T-helper 1 cell treated with Interleukin-12 subunit alpha and Interleukin-12 subunit beta and Interleukin-4 antibody, amounts not matched to agents 30 ng/mL and 1 ng/mL, for 36 hours (primary cell): Measurements from ENCODE around the gene GPR26. TPM values are rescaled to one million over a fixed set of nuclear protein-coding genes. Genes with fewer than 3 reads are reported as not detected.
"Not testable (repeated sequence)": the region's sequence is repeated elsewhere in the genome, so short reads cannot be mapped to it uniquely, and the experiment has no call there.

ENCODE experiments used
- intact Hi-C: fragments of 100-400 bp; cut with micrococcal nuclease; formaldehyde crosslinking; loops from one replicate; pipeline ENCODE4 v1.15.1; 2024
- total RNA-seq: library from RNA; stranded (reverse); gene quantifications from 2 replicates; pipeline ENCODE4 v1.2.3, GENCODE V29; 2022

The GPR26 gene
- total RNA-seq, 1 donor from 2014 or later, result not detected

DNA sequence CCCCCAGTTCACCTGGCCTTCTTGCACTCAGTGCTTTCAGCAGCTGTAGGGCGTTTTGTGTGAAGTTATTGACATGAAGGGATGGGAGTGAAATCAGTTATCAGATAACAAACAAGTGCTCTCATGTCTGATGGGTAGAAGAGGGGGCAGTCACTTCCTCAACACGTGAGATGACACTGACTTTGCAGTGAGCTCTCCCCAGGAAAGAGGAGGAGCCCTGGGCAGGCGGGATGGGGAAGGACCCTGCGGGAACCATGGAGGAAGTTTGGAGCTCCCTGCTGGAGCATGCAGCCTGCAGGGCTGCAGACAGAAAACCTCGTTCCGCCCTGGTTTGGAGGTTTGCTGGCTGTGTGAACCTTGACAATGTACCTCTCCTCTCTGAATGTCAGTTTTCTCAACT, 38.7 kb downstream of the GPR26 start:
- intact Hi-C loops, result no loop called here

DNA sequence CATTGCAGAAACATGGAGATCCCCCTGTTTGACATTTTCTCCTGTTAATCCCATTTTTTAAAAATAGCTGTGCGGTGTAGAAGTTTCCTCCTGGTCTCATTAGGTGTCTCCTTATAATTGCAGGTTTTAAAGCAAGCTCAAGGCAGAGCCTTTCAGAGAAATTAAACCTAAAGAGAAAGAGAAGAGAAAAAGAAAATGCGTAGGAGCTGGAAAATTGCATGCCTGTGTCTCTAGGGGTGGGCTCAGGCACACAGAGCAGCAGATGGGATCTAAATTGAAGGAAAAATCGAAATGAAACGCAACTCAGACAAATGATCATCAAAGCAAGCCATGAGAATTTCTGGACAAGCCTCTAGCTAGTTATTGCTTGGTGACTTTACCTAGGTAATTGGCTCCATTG, 40.1 kb downstream of the GPR26 start:
- intact Hi-C loops, result no loop called here

DNA sequence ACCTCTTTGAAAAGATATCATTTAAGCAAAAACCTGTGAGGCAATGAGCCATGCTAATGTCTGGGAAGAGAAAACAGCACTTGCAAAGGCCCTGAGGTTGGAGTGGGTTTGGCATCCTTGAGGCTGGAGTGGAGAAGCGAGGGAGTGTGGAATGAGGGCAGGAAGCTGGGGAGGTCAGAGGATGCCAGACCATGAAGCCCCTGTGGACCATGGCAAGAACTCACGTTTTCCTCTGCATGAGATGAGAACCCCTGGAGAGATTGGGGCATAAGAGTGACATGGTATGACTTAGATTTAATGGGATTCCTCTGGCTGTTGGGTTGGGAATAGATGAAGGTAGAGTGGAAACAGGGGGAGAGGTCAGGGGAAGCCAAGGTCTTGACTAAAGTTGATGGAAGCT, 49.4 kb downstream of the GPR26 start:
- intact Hi-C loops, result no loop called here

DNA sequence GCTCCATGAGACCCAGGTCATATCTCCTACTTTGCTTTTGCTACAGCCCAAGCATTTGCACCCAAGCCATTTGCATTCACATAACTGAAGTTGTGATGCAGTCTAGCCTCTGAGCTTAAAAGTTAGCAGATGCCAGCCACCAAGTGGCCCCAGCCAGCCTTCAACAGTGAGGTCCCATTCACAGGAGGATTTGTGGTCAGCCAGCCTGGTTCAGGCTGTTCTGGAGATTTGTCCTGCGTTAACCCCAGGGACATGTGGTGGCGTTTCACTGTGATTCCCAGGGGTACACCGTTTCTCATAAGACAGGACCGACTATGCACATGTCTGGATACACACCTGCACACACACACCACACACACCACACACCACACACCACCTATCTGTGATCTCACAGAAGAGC, 51.2 kb downstream of the GPR26 start:
- intact Hi-C loops, result no loop called here

DNA sequence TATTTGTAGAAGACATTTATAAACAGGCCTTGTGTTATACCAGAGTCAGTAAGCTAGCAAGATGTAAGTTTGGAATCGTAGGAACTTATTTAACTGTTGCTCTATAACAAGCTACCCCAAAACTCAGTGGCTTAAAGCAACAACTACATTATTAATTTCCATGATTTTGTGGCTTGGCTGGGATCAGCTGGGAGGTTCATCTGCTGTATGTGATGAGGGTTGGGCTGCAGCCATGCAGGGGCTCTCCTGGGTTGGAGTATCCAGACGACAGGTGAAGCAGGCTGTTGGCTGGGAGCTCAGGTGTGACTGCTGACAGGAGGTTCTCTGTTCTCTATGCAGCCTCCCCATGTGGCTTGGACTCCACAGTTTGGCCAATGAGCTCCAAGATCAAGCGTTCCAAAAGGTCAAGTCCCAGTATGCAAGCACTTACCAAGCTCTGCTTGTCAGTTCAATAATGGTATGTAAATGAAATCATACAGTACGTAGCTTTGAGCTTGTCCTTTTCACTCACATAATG, 52.4 kb downstream of the GPR26 start:
- intact Hi-C loops, result no loop called here

DNA sequence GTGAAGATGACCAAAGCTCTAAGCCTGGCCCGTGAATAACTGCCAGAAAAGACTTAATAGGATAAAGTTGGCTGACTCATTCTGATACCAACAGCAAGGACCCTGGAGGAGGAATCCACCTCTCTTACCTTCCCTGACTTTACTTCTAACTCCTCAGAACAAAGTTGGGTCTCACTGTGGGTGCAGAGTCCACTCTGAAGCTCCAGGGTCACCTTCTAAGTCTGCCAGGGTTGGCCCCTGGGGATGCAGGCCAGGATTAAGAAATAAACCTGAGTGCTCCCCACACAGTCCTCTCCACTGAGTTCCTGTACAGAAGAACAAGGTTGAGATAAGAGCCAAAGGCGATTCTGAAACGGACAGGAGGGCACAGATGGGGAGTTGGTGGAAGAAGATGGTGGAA, 54.4 kb downstream of the GPR26 start:
- intact Hi-C loops, result no loop called here

DNA sequence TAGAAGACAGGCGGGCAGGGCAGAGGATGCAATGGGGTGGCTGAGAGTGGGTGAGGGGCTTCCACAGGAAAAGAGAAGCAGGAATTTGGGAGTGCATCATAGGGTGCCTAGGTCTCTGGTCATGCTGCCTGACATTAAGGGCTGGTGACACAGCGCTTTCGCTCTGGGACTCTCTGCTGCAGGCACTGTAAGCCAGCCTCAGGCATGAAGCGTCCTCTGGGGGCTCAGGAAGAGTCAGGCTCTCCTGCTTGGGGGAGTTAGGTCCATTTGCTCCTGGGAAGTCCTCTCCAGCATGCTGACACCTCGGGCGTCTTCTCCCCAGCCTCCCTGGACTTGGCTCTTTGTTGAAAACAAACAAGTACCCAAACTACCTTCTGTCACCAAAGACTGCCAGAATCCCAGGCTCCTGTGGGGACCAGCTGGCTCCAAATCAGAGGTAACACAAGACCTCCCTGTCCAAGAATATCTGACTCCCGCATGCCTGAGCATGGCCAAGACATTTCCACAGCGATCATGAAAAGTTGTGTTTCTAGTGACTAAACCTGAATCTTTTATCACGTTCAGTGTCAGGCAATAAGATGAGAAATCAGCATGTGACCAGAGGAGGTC, 55.4 kb downstream of the GPR26 start:
- intact Hi-C loops, result no loop called here

DNA sequence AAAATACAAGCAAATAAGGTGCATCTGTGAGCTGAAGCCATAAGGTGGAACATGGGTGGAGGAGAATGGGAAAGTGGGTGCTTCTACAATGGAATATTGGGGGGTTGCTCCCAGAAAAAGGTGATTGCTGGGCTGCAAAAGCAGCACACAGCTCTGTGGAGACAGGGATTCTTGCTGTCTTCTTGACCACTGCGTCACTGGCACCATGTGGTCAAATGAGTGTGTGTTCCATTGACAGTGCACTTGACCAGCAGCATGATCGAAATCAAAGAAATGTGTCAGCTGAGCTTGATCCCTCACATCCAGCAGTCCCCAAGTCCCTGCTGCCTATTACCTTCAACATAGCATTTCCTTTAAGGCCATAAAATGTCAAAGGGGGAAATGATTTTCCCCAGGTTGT, 56.2 kb downstream of the GPR26 start:
- intact Hi-C loops, result no loop called here

DNA sequence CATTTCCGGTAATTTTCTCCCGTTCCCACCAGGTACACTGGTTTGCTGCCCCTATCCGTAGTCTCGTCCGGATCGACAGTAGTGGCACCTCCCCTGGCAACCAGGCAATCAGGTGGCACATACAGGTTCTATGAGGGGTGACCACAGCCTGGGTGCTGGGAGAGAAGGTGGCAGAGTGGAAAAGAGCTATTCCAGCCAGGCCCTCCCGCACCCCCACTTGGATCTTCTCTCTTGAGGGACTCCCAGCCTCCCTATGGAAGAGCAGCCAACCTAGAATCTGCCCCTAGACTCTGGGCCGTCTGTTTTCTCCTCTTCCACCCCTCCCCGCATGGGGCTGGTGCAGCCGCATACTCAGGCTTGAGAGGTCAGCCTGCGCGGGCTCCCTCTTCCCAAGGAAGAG, 58.6 kb downstream of the GPR26 start:
- intact Hi-C loops, result no loop called here

DNA sequence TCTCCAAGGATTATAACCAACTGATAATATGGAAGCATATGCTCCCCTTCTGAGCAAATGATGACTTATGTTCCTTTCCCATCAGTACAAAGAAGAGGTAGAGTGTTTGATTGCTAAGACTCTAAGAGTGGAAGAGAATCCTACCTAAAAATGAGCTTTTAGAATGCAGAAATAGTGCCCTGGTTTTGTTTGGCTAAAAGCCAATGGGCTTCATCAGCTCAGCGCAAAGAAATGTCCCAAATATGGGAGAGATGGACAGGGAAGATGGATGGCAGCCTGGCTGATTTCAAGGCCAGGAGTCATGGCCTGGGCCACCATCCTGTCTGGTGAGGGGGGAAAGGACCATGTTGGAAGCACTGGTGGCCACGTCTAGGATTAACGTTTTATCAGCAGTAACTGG, 60.2 kb downstream of the GPR26 start:
- intact Hi-C loops, result no loop called here

DNA sequence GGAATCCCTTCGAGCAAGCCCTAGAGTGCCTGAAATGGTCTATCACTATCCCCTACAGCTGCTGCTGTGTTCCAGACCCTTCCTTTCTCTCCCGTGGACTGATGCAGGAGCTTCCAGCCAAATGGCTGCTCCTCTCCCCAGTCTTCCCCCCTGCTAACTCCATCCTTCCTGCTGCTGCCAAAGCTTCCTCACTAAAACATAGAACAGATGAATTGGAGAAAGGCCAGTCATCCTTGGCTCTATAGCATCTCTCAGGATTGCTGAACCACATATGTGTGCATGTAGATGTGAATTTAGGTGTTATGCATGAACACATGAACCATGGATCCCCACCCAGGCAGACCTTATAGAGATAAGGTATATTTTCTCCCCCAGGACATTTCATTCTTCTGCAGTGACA, 60.7 kb downstream of the GPR26 start:
- intact Hi-C loops, result no loop called here

DNA sequence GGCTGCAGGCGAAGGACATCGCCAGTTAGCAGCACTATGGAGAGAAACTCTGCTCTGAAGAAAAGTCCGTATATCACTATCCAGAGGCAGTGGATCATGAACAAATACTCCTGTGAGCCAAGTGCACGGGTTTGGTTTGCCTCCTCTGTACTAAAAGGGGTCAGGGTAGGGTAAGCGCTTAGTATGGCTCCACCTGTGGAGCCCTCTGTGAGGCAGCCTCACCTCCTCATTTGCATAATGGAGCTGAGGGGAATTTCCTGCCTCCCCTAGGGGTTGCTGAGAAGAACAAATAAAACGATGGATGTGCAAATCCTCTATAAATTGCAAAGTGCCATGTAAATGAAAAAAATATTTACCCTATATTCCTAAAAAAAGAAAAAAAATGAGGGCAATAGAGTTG, 63.4 kb downstream of the GPR26 start:
- intact Hi-C loops, result no loop called here

DNA sequence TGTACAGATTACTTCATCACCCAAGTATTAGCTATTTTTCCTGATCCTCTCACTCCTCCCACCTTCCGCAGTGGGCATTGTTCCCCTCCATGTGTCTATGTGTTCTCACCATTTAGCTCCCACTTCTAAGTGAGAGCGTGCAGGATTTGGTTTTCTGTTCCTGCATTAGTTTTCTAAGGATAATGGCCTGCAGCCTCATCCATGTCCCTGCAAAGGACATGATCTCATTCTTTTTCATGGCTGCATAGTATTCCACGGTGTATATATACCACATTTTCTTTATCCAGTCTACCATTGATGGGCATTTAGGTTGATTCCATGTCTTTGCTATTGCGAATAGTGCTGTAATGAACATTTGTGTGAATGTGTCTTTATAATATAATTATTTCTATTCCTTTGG, 70.8 kb downstream of the GPR26 start:
- intact Hi-C loops, result not testable (repeated sequence)

DNA sequence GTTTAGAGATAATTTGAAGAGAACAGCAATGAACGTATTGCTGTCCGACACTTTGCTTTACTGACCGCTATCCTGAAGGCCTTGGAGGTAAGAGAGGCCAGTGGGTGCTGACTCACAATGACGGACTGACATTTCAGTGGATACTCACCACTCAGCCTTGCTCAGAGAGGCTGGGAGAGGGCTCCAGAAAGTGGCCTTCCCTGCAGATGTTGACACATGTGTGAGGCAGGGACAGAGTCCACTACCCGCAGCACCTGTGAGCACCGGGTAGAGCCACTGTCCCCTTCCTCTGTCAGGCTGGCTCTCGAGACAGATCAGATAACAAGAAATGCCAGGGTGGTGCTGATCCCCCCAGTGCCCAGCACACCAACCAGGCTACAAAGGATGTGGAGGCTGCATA, 75.0 kb downstream of the GPR26 start:
- intact Hi-C loops, result no loop called here

DNA sequence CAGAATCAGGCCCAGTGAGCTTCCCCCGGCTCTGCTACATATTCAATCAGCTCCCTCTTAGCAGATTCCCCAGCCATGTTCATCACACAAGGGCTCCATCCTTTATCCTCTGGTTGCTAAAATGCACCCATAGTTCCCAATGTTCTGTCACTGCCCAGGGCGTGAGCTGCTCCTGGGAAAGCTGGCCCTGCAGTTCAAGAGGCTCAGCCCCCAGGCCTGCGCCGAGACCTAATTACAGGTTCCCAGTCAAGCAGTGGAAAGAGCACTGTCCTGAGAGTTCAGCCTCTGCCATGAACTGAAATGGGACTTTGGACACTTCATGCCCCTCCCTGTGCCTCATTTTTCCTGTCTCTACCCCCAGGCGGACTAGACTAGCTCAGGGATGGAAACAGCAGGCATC, 75.6 kb downstream of the GPR26 start:
- intact Hi-C loops, result no loop called here

DNA sequence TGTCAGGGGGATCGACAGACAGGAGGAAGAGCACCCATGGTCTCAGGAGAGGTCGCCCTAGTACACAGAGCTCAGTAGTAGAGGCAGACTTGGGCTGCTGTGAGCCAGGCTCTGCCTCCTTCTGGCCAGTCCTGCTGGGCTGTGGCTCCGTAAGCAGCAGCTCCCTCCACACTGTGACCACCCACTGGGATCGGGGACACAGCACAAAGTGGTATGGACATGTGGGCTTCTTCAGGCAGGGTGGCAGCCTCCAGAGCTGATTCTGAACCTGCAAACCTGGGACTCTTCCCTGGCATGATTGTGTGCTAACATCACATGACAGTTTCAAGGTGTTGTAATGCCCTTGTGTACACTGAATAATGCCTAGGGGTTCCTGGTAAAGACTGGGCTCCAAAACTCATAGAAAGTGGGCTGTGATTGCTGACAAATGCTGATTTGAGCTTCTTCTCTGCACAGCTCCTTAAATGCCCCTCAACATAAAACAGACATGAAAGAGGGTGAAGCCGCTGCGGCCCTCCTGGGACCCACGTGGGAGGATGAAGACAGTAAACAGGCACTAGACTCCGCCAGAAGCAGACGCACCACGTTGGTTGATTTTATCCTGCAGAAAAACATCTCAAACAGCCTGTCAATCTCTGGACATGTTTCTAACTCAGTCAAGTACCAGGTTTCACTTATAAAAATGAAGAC, 76.7 kb downstream of the GPR26 start:
- intact Hi-C loops, result no loop called here

DNA sequence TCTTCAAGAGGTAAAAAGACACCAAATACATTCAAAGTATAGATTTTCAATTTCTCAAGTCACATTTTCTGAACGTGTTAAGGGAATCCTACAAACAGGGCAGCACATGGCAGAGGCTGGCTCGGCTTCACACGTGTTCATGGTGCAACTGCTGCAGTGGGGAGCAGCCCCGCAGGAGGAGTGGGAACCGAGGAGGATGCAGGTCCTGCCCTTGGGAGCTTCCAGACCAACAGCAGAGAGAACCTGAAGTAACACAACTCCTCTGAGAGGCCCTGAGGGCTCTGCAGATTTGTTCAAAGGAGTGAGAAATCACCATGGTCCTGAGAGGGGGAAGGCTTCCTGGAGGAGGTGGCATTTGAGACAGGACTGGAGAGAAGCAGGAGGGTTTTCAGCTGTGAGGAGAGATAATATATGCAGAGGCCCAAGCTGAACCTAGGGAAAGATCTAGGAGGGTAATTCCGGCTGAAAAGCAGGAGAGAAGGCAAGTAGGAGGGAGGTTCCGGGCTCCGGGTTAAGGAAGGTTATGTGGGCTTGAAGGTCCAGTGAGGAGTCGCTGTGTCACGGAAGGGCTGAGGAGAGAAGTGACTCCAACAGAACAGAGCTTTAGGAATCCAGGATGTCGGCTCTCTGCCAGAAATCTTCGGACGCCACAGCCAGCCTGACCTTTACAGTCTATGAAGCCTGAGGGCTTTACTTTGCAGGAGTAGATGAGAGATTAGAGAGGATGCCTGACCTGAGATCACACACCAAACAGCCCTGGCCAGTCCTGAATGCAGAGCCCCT, 77.5 kb downstream of the GPR26 start:
- intact Hi-C loops, result no loop called here

DNA sequence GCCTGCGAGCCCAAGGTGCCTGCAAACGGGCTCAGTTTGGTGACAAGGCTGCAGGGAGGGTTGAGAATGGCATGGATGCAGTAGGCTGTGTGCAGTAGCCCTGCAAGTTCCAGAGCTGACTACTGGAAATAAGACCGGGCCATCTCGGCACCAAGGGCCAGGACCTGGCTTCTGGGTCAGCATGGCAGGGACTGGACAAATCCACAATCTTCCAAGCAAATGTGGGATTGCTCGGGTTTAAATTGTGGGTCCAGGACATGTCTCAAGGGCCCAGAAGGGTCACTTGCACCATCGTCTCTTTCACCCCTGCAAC, 78.0 kb downstream of the GPR26 start:
- intact Hi-C loops, result no loop called here

Other genes with a start within 250 kb of the GPR26 start
- gene CPXM2, start 225.5 kb downstream of the GPR26 start, total RNA-seq, result not detected in 2 replicates